Measurements from ENCODE around the gene RCC2.
"Not testable (repeated sequence)": the region's sequence is repeated elsewhere in the genome, so short reads cannot be mapped to it uniquely, and the experiment has no call there.

RCC2 gene

GRCh38 chr1:17471393-17471792, 31.9 kb upstream of the RCC2 start:
- no peak for TF ChIP-seq CTCF (IDR thresholded peaks at IDR 0.05; ENCODE audit: low read depth, low read length)
- no peak overlapping the region for H3K4me3 ChIP-seq (ENCODE audit: low read depth, low read length)

- no peak for TF ChIP-seq CTCF (IDR thresholded peaks at IDR 0.05; ENCODE audit: low read depth, low read length)
- H3K4me3 ChIP-seq (ENCODE audit: low read depth, low read length): no peak overlapping the region
Measured at GRCh38 chr1:17470021-17470799, 30.7 kb upstream of the RCC2 start.

- not testable (repeated sequence) for H3K4me3 ChIP-seq (ENCODE audit: low read depth, low read length)
Measured at GRCh38 chr1:17468357-17469265, 29.1 kb upstream of the RCC2 start.

- no peak overlapping the region for H3K4me3 ChIP-seq (ENCODE audit: low read depth, low read length)
- TF ChIP-seq CTCF (IDR thresholded peaks at IDR 0.05; ENCODE audit: low read depth, low read length): no peak
Measured at GRCh38 chr1:17466359-17466758, 26.9 kb upstream of the RCC2 start.

- no peak for TF ChIP-seq CTCF (IDR thresholded peaks at IDR 0.05; ENCODE audit: low read depth, low read length)
- no peak overlapping the region for H3K4me3 ChIP-seq (ENCODE audit: low read depth, low read length)
Measured at GRCh38 chr1:17465228-17465627, 25.8 kb upstream of the RCC2 start.

GRCh38 chr1:17463991-17464390, 24.5 kb upstream of the RCC2 start:
- H3K4me3 ChIP-seq (ENCODE audit: low read depth, low read length): no peak overlapping the region
- TF ChIP-seq CTCF (IDR thresholded peaks at IDR 0.05; ENCODE audit: low read depth, low read length): no peak

GRCh38 chr1:17462669-17463068, 23.2 kb upstream of the RCC2 start:
- no peak overlapping the region for H3K4me3 ChIP-seq (ENCODE audit: low read depth, low read length)
- no peak for TF ChIP-seq CTCF (IDR thresholded peaks at IDR 0.05; ENCODE audit: low read depth, low read length)

Measured in WI38 (cell line).